ENCODE results near the gene TTC28. TPM values are rescaled to one million over a fixed set of nuclear protein-coding genes. Genes with fewer than 3 reads are reported as not detected.

The TTC28 gene
- total RNA-seq, 1 donor from 2014 or later = 88.8 TPM

- no peak for DNase-seq (ENCODE audit: low spot score)
Measured at GRCh38 chr22:27975381-27976013, 704.1 kb downstream of the TTC28 start.

DNA sequence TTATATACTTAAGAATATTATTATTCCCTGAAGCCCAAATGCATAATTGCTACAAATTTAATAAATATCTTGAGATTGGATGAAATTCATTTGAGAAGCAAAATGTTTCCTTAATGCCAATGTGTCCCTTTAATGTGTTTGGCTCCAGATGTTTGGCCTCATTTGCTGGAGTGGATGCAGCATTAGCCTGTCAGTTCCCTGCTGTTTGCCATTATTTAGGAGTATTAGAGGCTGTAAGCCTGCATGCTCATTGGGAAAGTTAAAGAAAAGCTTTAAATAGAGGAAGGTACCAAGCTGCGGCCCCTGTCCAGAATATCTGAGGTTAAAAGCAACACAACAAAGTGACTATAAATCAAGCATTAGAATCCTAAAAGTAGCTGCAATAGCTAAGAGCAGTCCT lies 705.8 kb downstream of the TTC28 start:
- DNase-seq (ENCODE audit: low spot score) = peak; percentile 50

GRCh38 chr22:27972732-27973698 lies 706.6 kb downstream of the TTC28 start:
- no peak for DNase-seq (ENCODE audit: low spot score)

DNA sequence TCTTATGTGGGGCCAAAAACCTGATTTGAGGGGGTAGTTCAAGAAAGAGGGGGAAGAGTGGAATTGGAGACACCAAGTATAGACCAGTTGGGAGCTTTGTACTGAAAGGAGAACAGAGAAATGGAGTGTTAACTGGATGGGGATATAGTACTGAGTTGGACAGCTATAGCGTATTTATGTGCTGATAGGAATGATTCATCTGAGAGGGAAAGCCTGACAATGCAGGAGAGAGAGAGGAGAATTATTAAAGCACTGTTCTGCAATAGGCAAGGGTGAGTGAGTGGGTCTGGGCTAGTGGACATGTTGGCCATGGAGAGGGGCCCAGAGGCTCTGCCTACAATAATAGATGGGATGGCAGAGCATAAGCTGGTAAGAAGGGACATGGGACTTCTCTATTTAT lies 707.7 kb downstream of the TTC28 start:
- DNase-seq (ENCODE audit: low spot score) = no peak

GRCh38 chr22:27970596-27971220 lies 708.9 kb downstream of the TTC28 start:
- DNase-seq (ENCODE audit: low spot score) = no peak

DNA sequence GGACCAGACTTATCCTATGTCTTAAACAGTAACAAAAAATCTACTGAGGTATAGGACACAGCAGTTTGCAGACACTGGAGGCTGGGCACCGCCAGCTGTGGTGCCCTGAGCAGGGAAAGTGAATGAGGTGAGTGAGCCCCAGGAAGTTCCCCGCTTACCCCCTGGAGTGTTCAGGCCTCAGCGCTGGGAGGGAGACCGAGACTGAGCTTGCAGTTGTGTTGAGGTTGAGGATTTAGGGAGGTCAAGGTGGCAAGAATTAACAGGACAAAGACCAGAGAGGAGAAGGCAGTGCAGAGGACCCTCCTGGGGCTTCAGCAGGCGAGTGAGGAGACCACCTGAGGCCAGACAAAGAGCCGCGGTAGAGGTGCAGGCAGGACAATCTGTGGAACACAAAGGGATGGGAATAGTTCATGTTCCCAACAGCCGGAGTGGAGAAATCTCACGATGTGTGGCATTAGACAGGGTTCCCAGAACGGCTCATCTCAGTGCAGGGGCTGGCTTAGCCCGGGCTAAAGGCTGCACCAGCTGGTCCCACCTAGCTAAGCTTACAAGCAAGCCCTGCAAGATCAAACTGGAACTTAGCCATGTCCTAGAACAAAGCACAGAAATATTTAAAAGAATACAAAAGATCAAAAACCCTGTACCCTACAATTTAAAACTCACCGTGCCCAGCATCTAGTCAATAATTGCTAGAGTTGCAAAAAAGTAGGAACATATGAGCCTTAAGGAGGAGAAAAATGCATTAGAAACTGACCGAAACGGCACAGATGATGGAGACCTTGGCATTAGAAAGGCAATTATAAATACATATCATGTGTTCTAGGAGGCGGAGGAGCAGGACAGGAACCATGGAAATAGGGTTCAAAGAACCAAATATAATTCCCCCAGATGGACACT lies 713.2 kb downstream of the TTC28 start:
- no peak for DNase-seq (ENCODE audit: low spot score)

DNA sequence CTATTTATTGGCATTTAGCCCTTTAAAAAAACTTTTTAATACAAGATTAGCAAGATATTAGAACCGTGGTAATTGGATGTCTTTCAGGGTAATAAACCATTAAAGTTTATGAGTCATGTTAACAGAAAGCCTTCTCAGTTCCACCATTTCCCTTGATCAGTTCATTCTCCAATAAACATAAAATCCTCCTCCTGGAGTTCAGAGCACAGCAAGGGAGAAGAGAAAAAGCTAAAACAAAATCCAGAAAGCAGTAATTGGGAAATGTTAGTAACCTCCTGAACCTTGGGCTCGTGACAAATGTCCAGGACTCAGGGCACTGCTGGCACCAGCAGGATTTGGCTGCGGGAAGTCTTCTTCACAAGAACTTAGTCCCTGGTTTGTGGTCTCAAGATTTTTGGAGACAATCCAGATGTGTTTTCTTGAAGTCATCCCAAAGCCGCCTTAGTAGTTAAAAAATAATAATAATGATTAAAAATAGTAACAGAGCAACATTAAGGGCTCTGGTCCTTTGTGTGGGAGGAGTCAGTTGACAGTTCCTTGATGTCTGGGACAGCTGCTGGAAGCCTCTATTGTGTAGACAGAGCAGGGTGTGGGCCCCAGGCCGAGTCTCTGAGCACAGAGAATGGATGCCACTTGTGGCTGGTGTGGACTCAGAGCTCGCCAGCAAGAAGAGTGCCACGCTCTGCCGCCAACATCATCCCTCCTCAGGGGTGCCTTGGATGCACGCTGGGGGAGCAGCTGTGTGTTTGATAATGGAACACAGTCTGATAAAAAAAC lies 717.2 kb downstream of the TTC28 start:
- no peak for DNase-seq (ENCODE audit: low spot score)

- no peak for DNase-seq (ENCODE audit: low spot score)
Measured at GRCh38 chr22:27961680-27962079, 718.0 kb downstream of the TTC28 start.

DNA sequence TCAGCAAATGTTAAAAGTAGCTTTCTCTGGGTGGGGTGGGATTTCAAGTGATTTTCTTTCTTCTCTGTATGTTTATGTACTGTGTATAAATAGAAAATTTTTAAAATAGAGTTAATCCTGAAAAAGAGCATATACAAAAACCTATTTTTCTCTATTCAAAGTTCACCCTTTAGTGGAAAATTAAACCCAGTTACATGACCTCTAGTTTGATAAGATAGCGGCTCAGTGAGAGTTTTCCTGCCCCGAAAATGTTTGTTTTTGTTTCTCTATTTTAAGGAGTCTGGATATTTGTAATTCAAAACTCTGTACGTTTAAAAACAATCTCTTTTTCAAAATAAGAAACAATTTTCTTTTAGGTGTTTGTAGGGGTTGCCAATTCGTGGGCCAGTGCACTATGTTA lies 718.5 kb downstream of the TTC28 start:
- DNase-seq (ENCODE audit: low spot score) = no peak

DNA sequence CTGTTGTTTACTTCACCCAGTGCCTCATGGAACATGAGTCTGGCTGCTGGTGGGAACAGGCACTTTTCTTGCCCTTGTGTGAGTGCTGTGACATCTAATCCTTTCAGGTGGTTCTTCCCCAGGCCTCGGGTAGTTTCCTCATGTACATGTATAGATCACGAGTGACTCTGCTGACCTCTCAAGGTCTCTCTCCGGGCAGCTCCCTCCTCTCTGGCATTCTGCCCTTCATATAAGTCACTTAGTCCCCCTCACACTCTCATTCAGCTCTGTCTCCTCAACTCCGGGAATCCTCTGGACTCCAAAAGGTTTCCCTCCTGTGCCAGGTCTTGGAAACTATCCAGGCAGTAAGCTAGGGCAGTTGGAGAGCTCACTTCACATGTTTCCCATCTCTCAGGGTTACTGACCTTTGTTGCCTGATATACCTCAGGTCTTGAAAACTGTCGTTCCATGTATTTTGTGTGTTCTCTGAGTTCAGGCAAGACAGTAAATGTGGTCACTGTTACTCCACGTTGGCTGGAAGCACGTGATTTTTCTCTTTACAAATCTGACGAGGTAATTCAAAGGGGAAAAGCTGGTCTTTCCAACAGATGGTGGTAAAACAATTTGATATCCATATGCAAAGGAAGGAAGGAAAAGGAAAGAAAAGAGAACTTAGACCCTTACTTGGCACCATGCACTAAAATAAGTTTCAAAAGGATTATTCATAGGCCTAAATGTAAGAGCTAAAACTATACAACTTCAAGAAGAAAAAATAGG lies 720.1 kb downstream of the TTC28 start:
- DNase-seq (ENCODE audit: low spot score) = peak; percentile 7

GRCh38 chr22:27952779-27953178 lies 726.9 kb downstream of the TTC28 start:
- no peak for DNase-seq (ENCODE audit: low spot score)

- peak; percentile 27 for DNase-seq (ENCODE audit: low spot score)
Measured at GRCh38 chr22:27952091-27952490, 727.5 kb downstream of the TTC28 start.

GRCh38 chr22:27949421-27949820 lies 730.2 kb downstream of the TTC28 start:
- no peak for DNase-seq (ENCODE audit: low spot score)

DNA sequence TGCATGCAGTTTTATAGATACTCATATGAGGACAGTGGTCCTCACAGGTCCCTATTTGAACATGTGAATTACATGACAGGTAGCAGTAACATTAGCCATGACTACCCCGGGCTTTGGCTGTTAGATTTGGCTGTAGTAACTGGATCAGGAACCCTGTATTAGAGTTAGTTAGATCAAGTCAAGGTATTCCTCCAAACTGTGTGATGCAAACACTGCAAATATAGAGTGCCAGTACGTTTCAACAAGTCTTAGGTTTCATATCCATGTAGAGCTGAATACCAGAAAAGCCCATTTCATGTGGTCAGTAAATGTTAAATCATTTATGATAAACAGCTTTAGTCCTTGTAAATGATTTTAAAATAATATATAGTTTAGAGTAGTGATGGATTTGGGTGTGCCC lies 731.1 kb downstream of the TTC28 start:
- DNase-seq (ENCODE audit: low spot score) = no peak

DNA sequence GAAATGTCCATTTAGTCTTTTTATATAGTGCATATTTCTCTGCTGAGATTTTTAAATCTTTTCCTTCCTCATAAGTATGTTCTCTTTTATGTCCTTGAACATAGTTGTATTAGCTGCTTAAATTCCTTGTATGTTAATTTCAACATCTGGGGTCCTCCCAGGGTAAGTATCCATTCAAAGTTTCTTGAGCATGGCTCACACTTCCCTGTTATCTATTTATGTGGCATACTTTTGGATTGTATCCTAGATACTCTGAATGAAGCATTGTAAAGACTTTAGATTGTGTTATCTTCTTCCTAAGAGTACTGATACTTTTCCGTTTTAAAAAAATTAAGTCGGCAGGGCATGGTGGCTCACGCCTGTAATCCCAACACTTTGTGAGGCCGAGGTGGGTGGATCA lies 732.2 kb downstream of the TTC28 start:
- no peak for DNase-seq (ENCODE audit: low spot score)

DNA sequence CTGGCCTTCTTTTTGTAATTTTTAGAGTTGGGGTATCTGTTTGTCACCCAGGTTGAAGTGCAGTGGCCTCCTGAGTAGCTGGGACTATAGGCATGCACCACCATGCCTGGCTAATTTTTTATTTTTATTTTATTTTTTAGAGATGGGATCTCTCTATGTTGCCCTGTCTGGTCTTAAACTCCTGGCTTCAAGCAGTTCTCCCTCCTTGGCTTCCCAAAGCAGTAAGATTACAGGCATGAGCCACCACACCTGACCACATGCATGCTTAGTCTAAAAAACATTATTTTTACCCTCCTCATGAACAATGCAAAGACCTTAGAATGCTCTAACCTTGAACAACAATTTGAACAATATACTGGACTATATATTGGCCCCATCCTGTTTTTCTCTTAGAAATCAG lies 738.5 kb downstream of the TTC28 start:
- DNase-seq (ENCODE audit: low spot score) = no peak

DNA sequence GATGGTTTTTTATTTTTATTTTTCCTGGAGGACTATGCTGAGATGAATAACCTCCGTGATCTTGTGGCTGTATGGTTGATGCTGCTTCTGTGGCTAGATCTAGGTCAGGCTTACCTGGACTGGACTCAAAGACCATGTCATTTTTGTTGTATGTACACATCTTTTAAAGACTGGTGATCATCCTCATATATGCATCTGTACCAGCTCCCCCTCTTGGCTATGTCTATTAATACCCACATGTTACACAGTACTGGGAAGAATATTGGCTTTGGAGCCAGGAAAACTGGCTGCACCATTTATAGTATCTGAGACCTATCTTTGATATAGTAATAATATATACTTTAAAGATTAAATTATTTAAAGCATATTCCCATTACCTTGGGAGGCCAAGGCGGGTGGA lies 742.2 kb downstream of the TTC28 start:
- DNase-seq (ENCODE audit: low spot score) = no peak

GRCh38 chr22:27935897-27936296 lies 743.7 kb downstream of the TTC28 start:
- DNase-seq (ENCODE audit: low spot score) = no peak

DNA sequence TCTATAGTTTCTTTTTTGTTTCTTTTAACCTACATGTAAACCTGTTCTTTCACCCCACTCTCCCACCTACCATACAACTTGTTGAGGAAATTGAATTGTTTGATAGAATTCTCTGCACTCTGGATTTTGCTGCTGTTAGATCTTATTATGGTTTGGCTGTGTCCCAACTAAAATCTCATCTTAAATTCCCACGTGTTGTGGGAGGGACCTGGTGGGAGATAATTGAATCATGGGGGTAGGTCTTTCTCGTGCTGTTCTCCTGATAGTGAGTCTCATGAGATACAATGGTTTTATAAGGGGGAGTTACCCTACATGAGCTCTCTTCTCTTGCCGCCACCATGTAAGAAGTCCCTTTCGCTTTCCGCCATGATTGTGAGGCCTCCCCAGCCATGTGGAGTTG lies 745.6 kb downstream of the TTC28 start:
- DNase-seq (ENCODE audit: low spot score) = no peak

Measured in umbilical cord (tissue), 2 donors.